Brain microvascular endothelial cell (primary cell): Measurements from ENCODE around the gene KCNMA1.

Source experiments
- DNase-seq: peaks from one replicate; pipeline ENCODE4 v3.0.0-alpha.2; 2020
- H3K27ac ChIP-seq: fragments of 250-450 bp; sonication (Bioruptor Pico); 2 replicates; pipeline ENCODE4 v1.5.1; 2020; ENCODE audit warnings: mild to moderate bottlenecking, moderate library complexity
- H3K27me3 ChIP-seq: fragments of 250-450 bp; sonication (Bioruptor Pico); replicated peaks from 2 replicates; pipeline ENCODE4 v1.5.1; 2020; ENCODE audit warnings: mild to moderate bottlenecking
- H3K36me3 ChIP-seq: fragments of 250-450 bp; sonication (Bioruptor Pico); replicated peaks from 2 replicates; pipeline ENCODE4 v1.5.1; 2020; ENCODE audit warnings: mild to moderate bottlenecking
- H3K4me3 ChIP-seq: 2 replicates; pipeline ENCODE4 v1.5.1; 2011; ENCODE audit warnings: low read depth, mild to moderate bottlenecking, control low read depth, low read length, moderate library complexity
- in situ Hi-C: cut with HindIII; loops from 2 replicates; pipeline ENCODE4 v1.10.0; 2017; ENCODE audit warnings: low sequenced_read_pairs, low pct_ligation_motif_present
- TF ChIP-seq, protein P1 (sequence below): IDR thresholded peaks from 2 replicates; pipeline ENCODE4 v1.5.1; 2011; ENCODE audit warnings: low read depth, mild to moderate bottlenecking, moderate library complexity, low read length, control low read depth, inconsistent platforms; ENCODE audit errors: missing control alignments

The KCNMA1 gene

DNA sequence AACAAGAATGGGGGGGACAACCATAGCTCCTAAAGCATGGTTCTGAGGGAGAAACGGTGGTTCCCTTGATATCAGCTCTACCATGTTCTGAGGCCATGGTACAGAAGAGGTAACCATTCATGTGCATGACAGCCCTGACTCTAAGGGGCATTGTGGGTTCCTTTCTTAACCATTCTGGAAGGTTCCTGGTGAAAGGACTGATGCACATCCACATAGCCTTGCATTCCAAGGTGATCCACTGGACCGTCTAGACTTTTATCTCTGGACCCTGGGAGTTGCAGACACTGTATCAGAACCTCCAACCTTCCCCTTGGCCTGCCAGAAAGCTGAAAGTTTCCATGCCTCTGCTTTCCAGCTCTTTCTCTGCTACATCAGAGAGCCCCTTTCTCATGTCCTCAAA lies 344.3 kb downstream of the KCNMA1 start:
- H3K27ac ChIP-seq: peak overlapping the region; percentile 96
- H3K4me3 ChIP-seq: no peak overlapping the region
- no peaks in the 10 kb centered on the region for H3K36me3 ChIP-seq
- TF ChIP-seq, protein P1, sequence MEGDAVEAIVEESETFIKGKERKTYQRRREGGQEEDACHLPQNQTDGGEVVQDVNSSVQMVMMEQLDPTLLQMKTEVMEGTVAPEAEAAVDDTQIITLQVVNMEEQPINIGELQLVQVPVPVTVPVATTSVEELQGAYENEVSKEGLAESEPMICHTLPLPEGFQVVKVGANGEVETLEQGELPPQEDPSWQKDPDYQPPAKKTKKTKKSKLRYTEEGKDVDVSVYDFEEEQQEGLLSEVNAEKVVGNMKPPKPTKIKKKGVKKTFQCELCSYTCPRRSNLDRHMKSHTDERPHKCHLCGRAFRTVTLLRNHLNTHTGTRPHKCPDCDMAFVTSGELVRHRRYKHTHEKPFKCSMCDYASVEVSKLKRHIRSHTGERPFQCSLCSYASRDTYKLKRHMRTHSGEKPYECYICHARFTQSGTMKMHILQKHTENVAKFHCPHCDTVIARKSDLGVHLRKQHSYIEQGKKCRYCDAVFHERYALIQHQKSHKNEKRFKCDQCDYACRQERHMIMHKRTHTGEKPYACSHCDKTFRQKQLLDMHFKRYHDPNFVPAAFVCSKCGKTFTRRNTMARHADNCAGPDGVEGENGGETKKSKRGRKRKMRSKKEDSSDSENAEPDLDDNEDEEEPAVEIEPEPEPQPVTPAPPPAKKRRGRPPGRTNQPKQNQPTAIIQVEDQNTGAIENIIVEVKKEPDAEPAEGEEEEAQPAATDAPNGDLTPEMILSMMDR: no peak
- in situ Hi-C loops: no loop called here
- DNase-seq: no peak
- no peaks in the 10 kb centered on the region for H3K27me3 ChIP-seq

DNA sequence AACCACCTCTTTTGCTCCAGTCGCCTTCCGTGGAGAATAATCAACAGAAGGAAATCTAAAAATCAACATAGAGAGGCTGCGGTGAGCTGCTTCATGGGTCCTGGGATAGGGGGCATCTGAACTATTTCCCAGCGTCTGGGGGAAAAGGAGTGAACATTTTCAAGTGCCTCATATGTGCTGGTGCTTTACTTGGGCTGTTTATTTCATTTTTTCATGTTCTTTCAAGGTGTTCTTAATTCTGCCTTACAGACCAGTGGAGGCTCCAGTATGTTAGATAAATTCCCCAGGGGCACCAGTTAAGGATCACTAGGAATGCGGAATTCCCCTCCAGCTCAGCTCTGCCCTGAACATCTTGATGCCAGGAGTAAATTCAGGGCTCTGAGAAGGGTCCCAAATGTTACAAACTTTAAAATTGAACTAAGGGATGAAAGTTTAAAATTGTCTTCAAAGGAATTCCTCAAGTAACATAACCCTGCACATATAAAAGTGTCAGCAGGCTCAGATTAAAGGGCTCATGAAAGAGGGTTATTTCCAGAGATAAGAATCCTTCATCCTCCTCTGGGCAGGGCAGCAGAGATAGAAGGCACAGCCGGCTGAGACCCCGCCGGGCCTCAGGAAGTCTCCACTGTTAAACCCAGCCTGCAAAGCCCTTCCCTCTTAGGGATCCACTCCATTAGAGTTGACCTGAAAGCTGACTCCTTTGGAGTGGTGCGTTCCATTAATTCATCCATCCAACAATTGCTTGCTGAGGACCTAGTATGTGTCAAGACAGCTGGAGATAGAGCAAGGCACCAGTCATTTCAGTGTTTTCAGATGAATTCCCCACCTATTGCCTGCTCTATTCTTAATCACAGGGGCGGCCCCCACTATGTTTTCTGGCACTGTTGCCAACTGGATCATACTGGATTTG lies 345.8 kb downstream of the KCNMA1 start:
- H3K27ac ChIP-seq: peak overlapping the region; percentile 96
- peak; percentile 42 for DNase-seq
- TF ChIP-seq, protein P1: no peak
- in situ Hi-C loops: no loop called here
- no peaks in the 10 kb centered on the region for H3K27me3 ChIP-seq
- no peaks in the 10 kb centered on the region for H3K36me3 ChIP-seq
- H3K4me3 ChIP-seq: no peak overlapping the region

DNA sequence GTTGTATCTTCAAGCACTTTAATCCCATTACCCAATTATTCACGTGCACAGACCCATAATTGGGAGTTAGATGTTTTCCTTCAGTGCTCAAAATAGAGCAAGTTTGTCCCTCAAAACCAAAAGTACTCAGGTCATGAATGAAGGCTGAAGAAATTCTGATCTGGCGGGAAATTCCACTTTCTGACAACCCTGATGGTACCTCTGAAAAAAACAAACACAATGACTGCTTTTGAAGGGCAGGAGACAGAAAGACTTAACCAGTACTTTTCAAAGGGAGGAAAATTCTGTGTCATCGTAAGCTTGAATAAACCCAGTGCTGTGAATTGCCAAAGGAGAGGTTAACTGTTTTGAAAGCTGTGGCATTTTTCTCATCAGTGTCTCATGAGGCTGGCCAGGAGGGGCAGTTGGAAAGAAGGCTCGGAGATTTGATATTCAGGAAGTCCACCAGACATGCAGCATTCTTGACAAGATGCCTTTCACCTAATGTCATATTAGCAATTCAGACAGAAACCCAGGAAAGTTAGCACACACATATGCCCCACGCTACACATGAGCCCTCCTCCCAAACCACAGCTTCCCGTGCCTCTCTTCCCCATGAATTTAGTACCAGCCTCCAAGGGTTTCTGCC lies 347.0 kb downstream of the KCNMA1 start:
- no peak overlapping the region for H3K4me3 ChIP-seq
- H3K27me3 ChIP-seq: no peaks in the 10 kb centered on the region
- TF ChIP-seq, protein P1: no peak
- peak; percentile 97 for DNase-seq
- H3K36me3 ChIP-seq: no peaks in the 10 kb centered on the region
- in situ Hi-C loops: no loop called here
- peak overlapping the region; percentile 96 for H3K27ac ChIP-seq

DNA sequence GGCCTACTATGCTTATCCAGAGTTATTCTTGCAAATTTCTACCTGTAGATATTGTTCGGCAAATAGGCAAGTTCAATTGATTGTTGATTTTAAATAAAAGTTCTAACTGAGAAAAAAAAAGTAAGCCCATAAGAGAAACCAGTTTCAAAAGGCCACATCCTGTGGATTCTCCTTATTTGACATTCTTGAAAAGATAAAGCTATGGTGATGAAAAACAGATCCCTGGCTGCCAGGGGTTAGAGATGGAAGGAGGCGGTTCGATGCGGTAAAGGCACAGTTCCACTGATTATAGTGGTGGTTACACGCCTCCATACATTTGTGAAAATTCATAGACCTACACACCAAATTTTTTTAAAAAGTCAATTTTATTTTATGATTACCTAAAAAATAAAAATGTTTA lies 347.8 kb downstream of the KCNMA1 start:
- TF ChIP-seq, protein P1: no peak
- Histone ChIP-seq H3K27ac (peak overlapping the region; percentile 96), H3K27me3 (no peaks in the 10 kb centered on the region), H3K4me3 (no peak overlapping the region), H3K36me3 (no peaks in the 10 kb centered on the region)
- DNase-seq: peak; percentile 40
- in situ Hi-C loops: no loop called here

DNA sequence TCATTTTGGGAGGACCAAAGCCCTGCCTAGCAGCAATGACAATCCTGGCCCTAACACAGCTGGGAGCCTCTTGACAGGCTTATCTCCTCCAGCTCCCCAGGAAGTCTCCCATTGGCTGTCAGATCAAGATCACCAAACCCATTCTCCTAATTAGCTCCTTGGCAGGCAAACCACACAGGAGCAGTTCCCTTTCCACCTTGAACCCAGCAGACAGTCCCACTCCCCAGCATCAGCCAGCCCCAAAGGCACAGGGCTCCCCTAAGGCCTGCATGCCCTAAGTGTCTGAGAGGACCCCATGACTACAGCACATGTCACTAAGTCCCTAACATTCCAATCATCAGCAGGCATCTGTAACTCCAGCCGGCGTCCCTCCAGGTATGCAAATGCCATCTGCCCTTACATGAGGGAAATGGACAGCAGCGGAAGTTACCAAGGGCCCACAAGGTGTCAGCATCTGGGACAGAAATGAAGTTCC lies 348.5 kb downstream of the KCNMA1 start:
- DNase-seq: no peak
- TF ChIP-seq, protein P1: no peak
- Histone ChIP-seq H3K27me3 (no peaks in the 10 kb centered on the region), H3K36me3 (no peaks in the 10 kb centered on the region), H3K27ac (peak overlapping the region; percentile 96), H3K4me3 (no peak overlapping the region)
- in situ Hi-C loops: no loop called here
